CD4-positive, alpha-beta T cell (primary cell): ENCODE measurements around the gene TRAPPC6A. TPM values are rescaled to one million over a fixed set of nuclear protein-coding genes. Genes with fewer than 3 reads are reported as not detected.

Source experiments
- ATAC-seq: fragments of 200-7000 bp; cut with Tn5 transposase; one replicate; pipeline ENCODE4 v1.10.0; 2022; ENCODE audit warnings: mild to moderate bottlenecking; ENCODE audit not compliant: poor library complexity
- CTCF ChIA-PET: fragments of 350-600 bp; sonication (Branson Sonifier 250); formaldehyde crosslinking; loops from one replicate; lab custom pipeline; 2021; ENCODE audit warnings: antibody characterized with exemption, inconsistent platforms; lab: Charles Lee
- POLR2A ChIA-PET: fragments of 350-600 bp; sonication (Branson Sonifier 250); formaldehyde crosslinking; loops from one replicate; lab custom pipeline; 2021; ENCODE audit warnings: antibody characterized with exemption, inconsistent platforms; lab: Charles Lee
- DNase-seq, 14 experiments: peaks; one replicate each; pipeline ENCODE4 v3.0.0-alpha.2; 2013 to 2020; ENCODE audit warnings: mixed read lengths in 2 of 14
- H3K27ac ChIP-seq, 2 donors: one replicate each; pipeline versions ENCODE4 v1.5.1 to v1.7.0; 2013; ENCODE audit warnings: low read length in 2 of 2, low read depth in 1 of 2, mild to moderate bottlenecking in 1 of 2
- H3K27me3 ChIP-seq, 2 experiments: 1 replicate in 1 of 2; 2 replicates in 1 of 2; pipeline versions ENCODE4 v1.6.1 to v1.7.0; 2013; ENCODE audit warnings: low read length in 2 of 2, control low read depth in 1 of 2, mild to moderate bottlenecking in 1 of 2, moderate library complexity in 1 of 2; ENCODE audit not compliant: insufficient read depth in 2 of 2, control insufficient read depth in 1 of 2
- H3K36me3 ChIP-seq: one replicate; pipeline ENCODE4 v1.6.1; 2013; ENCODE audit warnings: low read length, control low read depth; ENCODE audit not compliant: insufficient read depth
- H3K4me1 ChIP-seq: one replicate; pipeline ENCODE4 v1.6.1; 2013; ENCODE audit warnings: low read length, control low read depth; ENCODE audit not compliant: insufficient read depth
- H3K4me3 ChIP-seq: one replicate; pipeline ENCODE4 v1.5.1; 2013; ENCODE audit warnings: mild to moderate bottlenecking, low read length, moderate library complexity
- H3K9me3 ChIP-seq, 2 experiments: 1 replicate in 1 of 2; 2 replicates in 1 of 2; pipeline versions ENCODE4 v1.6.1 to v1.7.0; 2013; ENCODE audit warnings: low read length in 2 of 2, mild to moderate bottlenecking in 2 of 2, control low read depth in 1 of 2, moderate library complexity in 1 of 2; ENCODE audit not compliant: control insufficient read depth in 1 of 2, insufficient read depth in 1 of 2
- H3K27ac Mint-ChIP-seq: one replicate; pipeline ENCODE4 v1.8.0; 2020; ENCODE audit warnings: mixed read lengths
- H3K27me3 Mint-ChIP-seq: one replicate; pipeline ENCODE4 v1.8.0; 2021; ENCODE audit warnings: mixed read lengths
- H3K36me3 Mint-ChIP-seq: one replicate; pipeline ENCODE4 v1.8.0; 2021; ENCODE audit warnings: low read depth, mixed read lengths
- H3K4me1 Mint-ChIP-seq: one replicate; pipeline ENCODE4 v1.8.0; 2021; ENCODE audit warnings: low read depth, mixed read lengths
- H3K4me3 Mint-ChIP-seq: one replicate; pipeline ENCODE4 v1.8.0; 2020; ENCODE audit warnings: mild to moderate bottlenecking, mixed read lengths
- H3K9me3 Mint-ChIP-seq: one replicate; pipeline ENCODE4 v1.8.0; 2020; ENCODE audit warnings: mixed read lengths
- CTCF ChIP-seq: fragments of 200-600 bp; IDR thresholded peaks from one replicate; pipeline ENCODE4 v1.8.0; 2022; ENCODE audit warnings: antibody characterized with exemption, mild to moderate bottlenecking
- intact Hi-C, 2 experiments: fragments of 100-400 bp; cut with DNase I in 1 of 2; cut with micrococcal nuclease in 1 of 2; formaldehyde crosslinking; loops; one replicate each; pipeline versions ENCODE4 v1.15.1 to v1.9.0; 2023 to 2025; cut with DNase I, micrococcal nuclease
- total RNA-seq, 174 experiments: library from RNA in 2 of 174; stranded (reverse) in 2 of 174; gene quantifications; one replicate each; pipeline ENCODE4 v1.2.3 and lab custom pipeline; 2021 to 2026

TRAPPC6A gene
- total RNA-seq, 2 experiments from 2014 or later: 32.0 to 38.8 TPM

- ATAC-seq (no peak), DNase-seq (no peak)
- CTCF ChIA-PET: no interaction called here
- no peaks in the 10 kb centered on the region for H3K36me3 ChIP-seq
- no peaks in the 10 kb centered on the region for H3K9me3 ChIP-seq
- H3K27ac Mint-ChIP-seq: no peak overlapping the region
- H3K9me3 Mint-ChIP-seq: no peaks in the 10 kb centered on the region
- no peaks in the 10 kb centered on the region for H3K27me3 ChIP-seq
- no peak for TF ChIP-seq CTCF
- no peak overlapping the region for H3K27ac ChIP-seq
- intact Hi-C loops: no loop called here
- peaks cover 8% of the 10 kb centered on the region for H3K4me1 Mint-ChIP-seq
- H3K4me3 ChIP-seq: no peak overlapping the region
- no peak overlapping the region for H3K4me3 Mint-ChIP-seq
- H3K36me3 Mint-ChIP-seq: no peaks in the 10 kb centered on the region
- peaks cover 6% of the 10 kb centered on the region for H3K4me1 ChIP-seq
- POLR2A ChIA-PET: no interaction called here
- H3K27me3 Mint-ChIP-seq: no peaks in the 10 kb centered on the region
Observed at GRCh38 chr19:45130888-45131615, 47.0 kb downstream of the TRAPPC6A start.

GRCh38 chr19:45130236-45130635, 47.8 kb downstream of the TRAPPC6A start:
- H3K27ac ChIP-seq: no peak overlapping the region
- H3K27me3 ChIP-seq: no peaks in the 10 kb centered on the region
- no peaks in the 10 kb centered on the region for H3K9me3 ChIP-seq
- no peak overlapping the region for H3K27ac Mint-ChIP-seq
- no peak for ATAC-seq
- no peaks in the 10 kb centered on the region for H3K36me3 Mint-ChIP-seq
- no peak overlapping the region for H3K4me3 ChIP-seq
- TF ChIP-seq CTCF: no peak
- ChIA-PET CTCF (no interaction called here), POLR2A (no interaction called here)
- H3K4me1 ChIP-seq: peaks cover 13% of the 10 kb centered on the region
- H3K4me1 Mint-ChIP-seq: peaks cover 11% of the 10 kb centered on the region
- no peak overlapping the region for H3K4me3 Mint-ChIP-seq
- no peaks in the 10 kb centered on the region for H3K27me3 Mint-ChIP-seq
- no peaks in the 10 kb centered on the region for H3K36me3 ChIP-seq
- intact Hi-C loops: no loop called here
- no peaks in the 10 kb centered on the region for H3K9me3 Mint-ChIP-seq
- no peak for DNase-seq

GRCh38 chr19:45128806-45129205, 49.2 kb downstream of the TRAPPC6A start:
- H3K9me3 ChIP-seq: no peaks in the 10 kb centered on the region
- Mint-ChIP-seq H3K36me3 (no peaks in the 10 kb centered on the region), H3K9me3 (no peaks in the 10 kb centered on the region), H3K27ac (no peak overlapping the region), H3K4me3 (no peak overlapping the region), H3K27me3 (no peaks in the 10 kb centered on the region), H3K4me1 (peaks cover 15% of the 10 kb centered on the region)
- TF ChIP-seq CTCF: no peak
- ChIA-PET CTCF (no interaction called here), POLR2A (no interaction called here)
- peaks cover 13% of the 10 kb centered on the region for H3K4me1 ChIP-seq
- no peak overlapping the region for H3K27ac ChIP-seq
- DNase-seq (no peak), ATAC-seq (no peak)
- no peaks in the 10 kb centered on the region for H3K27me3 ChIP-seq
- intact Hi-C loops: loop anchor here in 1 of 2 experiments (5.0 kb wide), 2 partner anchors 37 to 58 kb away; partner anchors contain the start of gene PPP1R37
- H3K4me3 ChIP-seq: no peak overlapping the region
- H3K36me3 ChIP-seq: no peaks in the 10 kb centered on the region
